COLO829 (cell line): ENCODE measurements around the gene APC2.
A peak's percentile ranks its signal among the peaks of the same experiment; 100 is the strongest.

Source experiments
- DNase-seq: peaks from one replicate; pipeline ENCODE4 v3.0.0; 2012; ENCODE audit warnings: low spot score

APC2 gene

GRCh38 chr19:1446713-1447481, 3.0 kb upstream of the APC2 start:
- no peak for DNase-seq

GRCh38 chr19:1447504-1447903, 2.4 kb upstream of the APC2 start:
- DNase-seq = no peak

GRCh38 chr19:1447944-1448343, 2.0 kb upstream of the APC2 start:
- DNase-seq = no peak

DNA sequence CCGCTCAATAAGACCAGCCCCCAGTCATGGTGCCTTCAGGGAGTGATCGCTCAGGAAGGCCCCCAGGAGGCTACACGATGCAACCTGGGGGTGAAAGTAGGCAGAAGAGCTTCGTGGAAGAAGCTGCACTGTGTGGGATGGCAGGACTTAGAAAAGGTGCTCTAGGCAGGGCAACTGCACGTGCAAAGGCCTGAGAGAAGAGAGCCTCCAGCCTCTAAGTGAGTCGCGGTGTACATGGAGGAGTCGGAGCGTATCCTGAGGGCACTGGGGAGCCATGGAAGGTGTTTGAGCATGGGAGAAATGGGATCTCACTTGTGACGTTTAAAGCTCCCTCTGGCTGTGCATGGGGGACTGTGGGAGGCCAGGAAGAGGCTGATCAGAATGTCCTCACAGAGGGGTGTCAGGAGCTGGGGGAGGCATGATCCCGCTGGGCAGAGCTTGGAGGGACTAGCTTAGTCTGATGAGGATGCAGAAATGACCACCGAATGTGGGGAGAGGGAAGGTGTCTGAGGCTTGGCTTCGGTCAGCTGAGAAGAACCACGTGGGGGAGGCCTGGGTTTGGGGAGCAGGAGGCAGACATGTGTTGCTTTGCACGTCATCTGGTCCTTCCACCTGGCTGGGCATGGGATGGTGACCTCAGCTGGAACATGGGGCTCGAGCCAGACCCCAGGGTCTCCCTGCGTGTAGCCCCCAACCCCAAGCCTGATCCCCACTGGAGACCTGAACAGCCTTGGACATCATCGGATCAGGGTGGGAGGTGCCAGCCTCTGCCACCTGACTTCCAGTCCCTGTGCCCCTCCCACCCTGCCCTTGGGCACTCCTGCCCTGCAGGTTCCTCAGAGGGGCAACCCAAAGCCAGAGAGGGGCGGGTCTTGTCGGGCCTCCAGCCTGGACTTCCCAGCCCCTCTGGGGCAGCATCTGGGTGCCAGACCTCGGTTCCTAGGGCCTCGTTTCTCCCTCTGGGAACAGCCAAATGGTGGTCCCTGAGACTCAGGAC, 1.1 kb downstream of the APC2 start:
- no peak for DNase-seq

- DNase-seq = no peak
Observed at GRCh38 chr19:1451916-1452801, 2.2 kb downstream of the APC2 start.

DNA sequence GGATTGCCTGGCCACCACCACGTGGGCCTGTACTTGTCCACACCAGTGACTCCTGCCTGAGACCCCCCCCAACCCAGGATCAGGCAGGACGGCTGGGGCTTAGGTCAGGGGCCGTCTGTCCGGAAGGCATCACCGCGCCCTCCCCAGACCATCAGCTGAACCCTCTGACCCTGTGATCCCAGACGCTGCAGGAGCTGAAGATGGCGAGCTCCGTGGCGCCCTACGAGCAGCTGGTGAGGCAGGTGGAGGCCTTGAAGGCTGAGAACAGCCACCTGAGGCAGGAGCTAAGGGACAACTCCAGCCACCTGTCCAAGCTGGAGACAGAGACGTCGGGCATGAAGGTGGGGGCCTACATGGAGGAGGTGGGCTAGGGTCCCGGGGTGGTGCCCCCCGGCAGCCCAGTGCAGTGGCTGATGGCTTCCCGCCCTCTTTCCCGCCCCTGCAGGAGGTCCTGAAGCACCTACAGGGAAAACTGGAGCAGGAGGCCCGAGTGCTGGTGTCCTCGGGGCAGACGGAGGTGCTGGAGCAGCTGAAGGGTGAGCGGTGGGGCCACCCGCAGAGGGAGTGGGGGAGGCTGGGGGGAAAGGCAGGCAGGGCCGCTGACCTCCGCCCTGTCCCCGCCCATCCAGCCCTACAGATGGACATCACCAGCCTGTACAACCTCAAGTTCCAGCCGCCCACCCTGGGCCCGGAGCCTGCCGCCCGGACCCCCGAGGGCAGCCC, 3.0 kb downstream of the APC2 start:
- DNase-seq = no peak

DNA sequence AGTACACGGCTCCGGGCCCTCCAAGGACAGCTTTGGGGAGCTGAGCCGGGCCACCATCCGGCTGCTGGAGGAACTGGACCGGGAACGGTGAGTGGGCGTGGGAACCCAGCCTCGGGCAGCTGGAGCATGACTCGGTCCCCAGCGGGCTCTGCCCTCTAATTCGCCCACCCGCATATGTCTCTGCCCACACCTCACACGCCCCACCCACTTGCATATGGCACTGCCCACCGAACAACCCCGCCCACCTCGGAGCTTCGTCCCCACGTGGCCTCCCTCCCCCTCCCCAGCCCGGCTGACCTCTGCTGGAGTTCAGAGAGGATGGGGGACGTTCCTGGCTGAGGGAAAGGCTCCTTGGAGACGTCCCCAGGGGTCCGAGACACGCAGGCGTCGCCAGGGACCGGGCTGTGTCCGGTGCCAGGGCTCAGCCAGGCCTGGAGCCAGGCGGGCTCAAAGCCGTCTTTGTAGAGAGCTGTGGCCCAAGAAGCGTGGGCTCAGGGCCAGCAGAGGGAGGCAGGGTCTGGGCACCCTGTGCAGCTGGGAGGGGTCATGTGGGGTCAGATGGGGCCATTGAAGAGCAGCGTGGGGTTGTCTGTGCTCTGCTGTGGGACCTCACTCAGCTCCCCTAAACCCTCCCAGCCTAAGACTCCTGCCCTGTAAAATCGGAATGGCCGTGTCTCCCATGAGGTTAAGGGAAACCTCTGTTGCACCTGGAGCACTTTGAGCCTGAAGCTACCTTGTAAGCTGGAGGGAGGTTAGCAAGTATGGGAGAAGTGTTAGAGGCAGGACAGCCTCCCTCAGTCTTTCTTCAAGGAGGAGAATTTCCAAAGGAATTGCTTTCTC, 3.8 kb downstream of the APC2 start:
- DNase-seq = peak; percentile 87

- no peak for DNase-seq
Observed at GRCh38 chr19:1455002-1455335, 5.0 kb downstream of the APC2 start.

- DNase-seq = peak; percentile 97
Observed at GRCh38 chr19:1455336-1456120, 5.6 kb downstream of the APC2 start.

- DNase-seq = no peak
Observed at GRCh38 chr19:1456121-1456900, 6.4 kb downstream of the APC2 start.

- DNase-seq = no peak
Observed at GRCh38 chr19:1457031-1457739, 7.3 kb downstream of the APC2 start.

GRCh38 chr19:1457892-1458291, 8.0 kb downstream of the APC2 start:
- DNase-seq = no peak

- DNase-seq = no peak
Observed at GRCh38 chr19:1459479-1459878, 9.6 kb downstream of the APC2 start.

GRCh38 chr19:1460033-1460995, 10.4 kb downstream of the APC2 start:
- no peak for DNase-seq

GRCh38 chr19:1461862-1462261, 11.9 kb downstream of the APC2 start:
- no peak for DNase-seq

GRCh38 chr19:1465191-1466016, 15.5 kb downstream of the APC2 start:
- DNase-seq = no peak
